Cardiac fibroblast (primary cell): ENCODE results near the gene INPP5F.

Source experiments
- DNase-seq, 2 donors: peaks; one replicate each; pipeline versions ENCODE4 v3.0.0 to v3.0.0-alpha.2; 2010; ENCODE audit warnings: low read depth in 2 of 2
- H3K4me3 ChIP-seq, 2 donors: replicated peaks in 1 of 2; 1 replicate in 1 of 2; 2 replicates in 1 of 2; pipeline ENCODE4 v1.5.1; 2011; ENCODE audit warnings: low read depth in 2 of 2, low read length in 2 of 2, mild to moderate bottlenecking in 2 of 2, moderate library complexity in 1 of 2
- CTCF ChIP-seq: IDR thresholded peaks from one replicate; pipeline ENCODE4 v1.5.1; 2011; ENCODE audit warnings: low read depth, mild to moderate bottlenecking, low read length, inconsistent platforms

The INPP5F gene

GRCh38 chr10:119871881-119872609 is 146.2 kb downstream of the INPP5F start:
- peak overlapping the region; percentile 79 to 82 for H3K4me3 ChIP-seq
- no peak for TF ChIP-seq CTCF
- DNase-seq, result peak; percentile 49 to 65

GRCh38 chr10:119872610-119872859 is 146.7 kb downstream of the INPP5F start, which contains the start of gene MCMBP:
TSS of gene MCMBP (minus strand) at chr10:119872843. CDS start at chr10:119872584, 259 bp downstream.
- peak within 1 kb of the TSS; percentile 79 to 82 for H3K4me3 ChIP-seq
- TF ChIP-seq CTCF, result no peak
- no peak for DNase-seq

DNA sequence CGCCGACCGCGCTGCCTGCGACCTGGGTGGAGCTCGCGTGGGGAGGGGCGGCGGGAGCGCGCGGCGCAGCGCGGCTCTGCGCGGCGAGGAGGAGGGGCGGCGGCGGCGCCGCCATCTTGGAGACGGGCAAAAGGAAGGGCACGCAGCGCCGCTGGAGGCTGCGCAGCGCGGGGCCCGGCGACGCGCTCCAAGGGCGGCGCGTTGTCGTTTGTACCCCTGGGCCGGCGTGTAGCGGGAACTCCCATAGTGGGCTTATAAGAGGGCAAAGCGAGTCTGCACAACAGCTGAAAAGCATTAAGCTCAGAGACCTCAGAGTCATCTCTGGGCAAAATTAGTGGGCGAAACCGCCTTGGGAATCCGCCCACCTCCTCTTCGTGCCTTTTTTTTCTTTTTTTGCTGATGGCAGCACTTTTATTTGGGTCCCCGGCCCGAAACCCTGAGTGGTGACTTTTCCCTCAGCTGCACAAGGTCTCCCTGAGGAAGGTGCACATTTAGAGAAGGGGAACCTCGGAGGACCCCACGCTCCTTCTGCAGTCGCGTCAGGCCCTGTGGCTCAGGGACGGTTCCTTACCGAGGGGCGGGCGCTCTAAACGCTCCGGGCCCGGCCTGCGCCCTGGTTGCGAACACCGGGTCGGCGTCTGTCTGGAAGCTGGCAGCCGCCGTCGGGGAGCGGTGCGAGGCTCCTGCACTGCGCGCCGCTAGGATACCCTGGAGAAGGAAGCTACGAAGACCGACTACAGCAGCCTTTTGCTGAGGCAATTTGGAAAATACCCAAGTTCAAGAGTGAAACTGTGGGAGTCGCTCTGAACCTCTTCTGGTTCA is 147.2 kb downstream of the INPP5F start:
- TF ChIP-seq CTCF, result no peak
- H3K4me3 ChIP-seq, result peak overlapping the region; percentile 79 to 82
- peak; percentile 79 to 89 for DNase-seq

DNA sequence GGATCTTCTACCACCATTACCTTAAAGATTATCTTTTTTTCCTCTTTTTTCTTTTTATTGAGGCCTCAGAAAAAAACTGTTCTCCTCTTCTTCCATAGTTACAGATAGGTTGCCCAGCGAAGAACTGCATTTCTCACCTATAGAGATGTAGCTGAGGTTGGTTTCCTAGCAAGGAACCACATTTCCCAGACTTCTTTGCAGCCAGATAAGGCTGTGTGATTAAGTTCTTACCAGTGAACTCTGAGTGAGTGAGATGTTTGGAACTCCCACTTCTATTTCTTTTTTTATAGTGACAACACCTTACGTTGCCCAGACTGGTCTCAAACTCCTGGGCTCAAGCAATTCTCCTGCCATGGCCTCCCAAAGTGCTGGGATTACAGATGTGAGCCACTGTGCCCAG is 152.7 kb downstream of the INPP5F start:
- TF ChIP-seq CTCF, result no peak
- H3K4me3 ChIP-seq, result no peak overlapping the region
- DNase-seq, result no peak
